Adipocyte (in vitro differentiated cells): ENCODE measurements around the gene DTNBP1.

Experiments used
- DNase-seq: peaks from one replicate; pipeline ENCODE4 v3.0.0-alpha.2; 2015; ENCODE audit warnings: low read depth
- H3K27me3 ChIP-seq: replicated peaks from 2 replicates; pipeline ENCODE4 v1.7.0; 2013; ENCODE audit warnings: mild to moderate bottlenecking, low read length, moderate library complexity; ENCODE audit not compliant: control insufficient read depth, insufficient read depth
- H3K36me3 ChIP-seq: 2 replicates; pipeline ENCODE4 v1.7.0; 2013; ENCODE audit warnings: low read length, mild to moderate bottlenecking, moderate library complexity; ENCODE audit not compliant: control insufficient read depth, insufficient read depth, severe bottlenecking
- H3K4me1 ChIP-seq: 2 replicates; pipeline ENCODE4 v1.7.0; 2013; ENCODE audit warnings: mild to moderate bottlenecking, low read length, moderate library complexity; ENCODE audit not compliant: control insufficient read depth, insufficient read depth
- H3K4me3 ChIP-seq: 2 replicates; pipeline ENCODE4 v1.7.0; 2013; ENCODE audit warnings: mild to moderate bottlenecking, low read length, moderate library complexity
- H3K9ac ChIP-seq: 2 replicates; pipeline ENCODE4 v1.7.0; 2013; ENCODE audit warnings: mild to moderate bottlenecking, low read length, moderate library complexity
- H3K9me3 ChIP-seq: 2 replicates; pipeline ENCODE4 v1.7.0; 2013; ENCODE audit warnings: mild to moderate bottlenecking, low read length, moderate library complexity; ENCODE audit not compliant: control insufficient read depth

Gene DTNBP1

DNA sequence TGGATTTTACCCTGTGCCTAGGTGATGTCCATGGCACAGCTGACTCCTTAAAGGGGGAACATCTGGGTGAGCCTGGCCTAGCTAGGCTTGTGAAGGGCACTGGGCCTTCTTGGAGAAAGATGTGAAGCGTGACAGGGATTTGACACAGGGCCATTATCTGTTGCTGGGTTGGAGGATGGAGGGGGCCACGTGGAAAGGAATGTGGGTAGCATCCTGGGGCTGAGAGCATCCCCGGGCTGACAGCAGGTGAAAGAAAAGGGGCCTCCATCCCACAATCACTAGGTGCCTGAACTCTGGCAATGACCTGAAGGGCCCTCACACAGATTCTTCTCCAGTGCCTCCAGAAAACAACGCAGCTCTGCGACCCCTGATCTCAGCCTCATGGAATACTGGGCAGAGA is 124.7 kb downstream of the DTNBP1 start:
- DNase-seq = no peak
- Histone ChIP-seq H3K9me3 (no peaks in the 10 kb centered on the region), H3K9ac (no peak overlapping the region), H3K4me3 (no peak overlapping the region), H3K27me3 (no peaks in the 10 kb centered on the region), H3K4me1 (peaks cover 13% of the 10 kb centered on the region), H3K36me3 (no peaks in the 10 kb centered on the region)

DNA sequence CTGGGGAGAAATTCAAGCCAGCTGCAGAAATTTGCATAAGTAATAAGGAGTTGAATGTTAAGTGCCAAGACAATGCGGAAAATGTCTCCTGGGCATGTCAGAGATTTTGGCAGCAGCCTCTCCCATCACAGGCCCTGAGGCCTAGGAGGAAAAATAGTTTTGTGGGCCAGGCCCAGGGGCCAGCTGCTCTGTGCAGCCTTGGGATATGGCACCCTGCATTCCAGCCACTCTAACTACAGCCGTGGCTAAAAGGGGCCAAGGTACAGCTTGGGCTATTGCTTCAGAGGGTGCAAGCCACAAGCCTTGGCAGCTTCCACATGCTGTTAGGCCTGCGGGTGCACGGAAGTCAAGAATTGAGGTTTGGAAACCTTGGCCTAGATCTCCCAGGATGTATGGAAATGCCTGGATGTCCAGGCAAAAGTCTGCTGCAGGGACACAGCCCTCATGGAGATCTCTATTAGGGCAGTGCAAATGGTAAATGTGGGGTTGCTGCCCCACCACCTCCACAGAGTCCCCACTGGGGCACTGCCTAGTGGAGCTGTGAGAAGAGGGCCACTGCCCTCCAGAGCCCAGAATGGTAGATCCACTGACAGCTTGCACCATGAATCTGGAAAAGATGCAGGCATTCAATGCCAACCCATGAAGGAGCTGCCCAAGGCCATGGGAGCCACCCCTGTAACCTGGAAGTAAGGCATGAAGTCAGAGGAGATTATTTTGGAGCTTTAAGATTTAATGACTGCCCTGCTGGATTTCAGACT is 126.5 kb downstream of the DTNBP1 start:
- Histone ChIP-seq H3K9me3 (no peaks in the 10 kb centered on the region), H3K4me3 (no peak overlapping the region), H3K4me1 (peaks cover 13% of the 10 kb centered on the region), H3K36me3 (no peaks in the 10 kb centered on the region), H3K27me3 (no peaks in the 10 kb centered on the region), H3K9ac (no peak overlapping the region)
- peak; percentile 52 for DNase-seq

DNA sequence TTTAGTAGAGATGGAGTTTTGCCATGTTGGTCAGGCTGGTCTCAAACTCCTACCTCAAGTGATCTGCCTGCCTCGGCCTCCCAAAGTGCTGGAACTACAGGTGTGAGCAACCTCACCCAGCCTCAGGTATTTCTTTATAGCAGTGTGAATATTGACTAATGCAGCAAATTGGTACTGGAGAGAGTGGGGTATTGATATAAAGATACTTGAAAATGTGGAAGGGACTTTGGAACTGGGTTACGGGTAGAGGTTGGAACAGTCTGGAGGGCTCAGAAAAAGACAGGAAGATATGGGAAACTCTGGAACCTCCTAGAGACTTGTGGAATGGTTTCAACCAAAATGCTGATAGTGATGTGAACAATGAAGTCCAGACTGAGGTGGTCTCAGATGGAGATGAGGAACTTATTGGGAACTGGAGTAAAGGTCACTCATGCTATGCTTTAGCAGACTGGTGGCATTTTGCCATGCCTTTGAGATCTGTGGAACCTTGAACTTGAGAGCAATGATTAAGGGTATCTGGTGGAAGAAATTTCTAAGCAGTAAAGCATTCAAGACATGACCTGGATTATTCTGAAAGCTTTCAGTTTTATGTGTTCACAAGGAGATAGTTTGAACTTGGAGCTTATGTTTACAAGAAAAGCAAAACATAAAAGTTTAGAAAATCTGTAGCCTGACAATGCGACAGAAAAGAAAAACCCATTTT is 127.2 kb downstream of the DTNBP1 start:
- Histone ChIP-seq H3K4me1 (peaks cover 13% of the 10 kb centered on the region), H3K36me3 (peaks cover 7% of the 10 kb centered on the region), H3K9ac (no peak overlapping the region), H3K4me3 (no peak overlapping the region), H3K27me3 (no peaks in the 10 kb centered on the region), H3K9me3 (no peaks in the 10 kb centered on the region)
- peak; percentile 37 for DNase-seq

DNA sequence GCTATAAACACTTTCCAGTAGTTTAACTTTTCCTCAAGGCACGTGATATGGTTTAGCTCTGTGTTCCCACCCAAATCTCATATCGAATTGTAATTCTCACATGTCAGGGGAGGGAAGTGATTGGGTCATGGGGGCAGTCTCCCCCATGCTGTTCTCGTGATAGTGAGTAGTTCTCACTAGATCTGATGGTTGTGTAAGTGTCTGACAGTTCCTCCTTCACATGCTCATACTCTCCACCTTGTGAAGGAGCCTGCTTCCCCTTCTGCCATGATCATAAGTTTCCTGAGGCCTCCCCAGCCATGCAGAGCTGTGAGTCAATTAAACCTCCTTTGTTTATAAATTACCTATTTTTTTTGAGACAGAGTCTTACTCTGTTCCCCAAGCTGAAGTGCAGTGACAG is 127.9 kb downstream of the DTNBP1 start:
- Histone ChIP-seq H3K4me3 (no peak overlapping the region), H3K36me3 (peaks cover 12% of the 10 kb centered on the region), H3K9ac (no peak overlapping the region), H3K4me1 (peaks cover 13% of the 10 kb centered on the region), H3K27me3 (no peaks in the 10 kb centered on the region), H3K9me3 (no peaks in the 10 kb centered on the region)
- DNase-seq = no peak

DNA sequence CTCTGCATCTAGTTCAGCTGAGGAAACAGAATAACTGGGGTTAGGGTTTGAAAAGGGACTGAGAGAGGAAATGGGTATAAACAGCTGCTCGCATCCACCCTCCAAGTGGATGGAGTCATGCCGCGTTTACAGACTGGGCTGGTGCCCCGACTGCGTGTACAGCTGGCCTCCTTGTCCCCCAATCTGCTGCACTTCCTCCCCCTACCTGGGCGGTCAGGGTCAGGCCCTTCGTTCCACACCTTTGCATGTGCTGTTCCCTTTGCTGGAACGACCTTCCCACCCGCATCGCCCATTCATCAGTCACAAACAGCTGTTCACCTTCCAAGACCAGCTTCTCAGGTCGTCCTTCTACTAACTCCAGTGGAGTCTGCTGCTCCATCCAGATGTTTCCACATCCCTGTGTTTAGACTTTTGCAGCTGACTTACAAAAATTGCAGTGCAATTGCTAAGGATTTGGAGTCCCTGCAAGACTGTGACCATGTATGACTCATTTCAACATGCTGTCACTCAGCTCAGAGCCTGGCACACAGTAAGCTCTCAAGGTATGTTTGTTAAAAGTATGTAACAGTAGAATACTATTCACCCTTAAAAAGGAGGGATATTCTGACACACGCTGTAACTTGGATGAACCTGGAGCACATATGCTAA is 129.3 kb downstream of the DTNBP1 start:
- Histone ChIP-seq H3K27me3 (no peaks in the 10 kb centered on the region), H3K9ac (no peak overlapping the region), H3K4me3 (no peak overlapping the region), H3K36me3 (peaks cover 12% of the 10 kb centered on the region), H3K9me3 (no peaks in the 10 kb centered on the region), H3K4me1 (peaks cover 10% of the 10 kb centered on the region)
- no peak for DNase-seq

DNA sequence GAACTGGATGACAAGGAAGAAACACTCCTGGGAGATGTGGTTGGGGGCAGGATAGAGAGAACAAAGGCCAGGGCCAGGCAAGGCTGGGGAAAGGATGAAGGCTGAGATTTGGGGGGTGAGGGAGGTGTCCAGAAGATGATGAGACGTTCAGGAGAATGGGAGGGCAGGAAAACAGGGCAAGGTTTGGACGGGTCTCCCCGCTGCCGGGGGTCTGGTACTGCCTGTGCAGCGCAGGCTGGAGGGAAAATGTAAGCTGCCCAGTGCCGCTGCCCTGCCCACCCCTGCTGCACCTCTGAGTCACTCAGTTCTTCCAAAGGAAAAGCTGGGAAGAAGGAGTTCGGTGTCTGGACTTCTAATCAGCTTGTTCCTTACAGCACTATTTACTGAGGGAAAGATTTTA is 130.9 kb downstream of the DTNBP1 start:
- no peak for DNase-seq
- H3K27me3 ChIP-seq = no peaks in the 10 kb centered on the region
- H3K9ac ChIP-seq = no peak overlapping the region
- peaks cover 24% of the 10 kb centered on the region for H3K36me3 ChIP-seq
- H3K4me3 ChIP-seq = no peak overlapping the region
- peaks cover 10% of the 10 kb centered on the region for H3K4me1 ChIP-seq
- H3K9me3 ChIP-seq = peaks cover 5% of the 10 kb centered on the region

DNA sequence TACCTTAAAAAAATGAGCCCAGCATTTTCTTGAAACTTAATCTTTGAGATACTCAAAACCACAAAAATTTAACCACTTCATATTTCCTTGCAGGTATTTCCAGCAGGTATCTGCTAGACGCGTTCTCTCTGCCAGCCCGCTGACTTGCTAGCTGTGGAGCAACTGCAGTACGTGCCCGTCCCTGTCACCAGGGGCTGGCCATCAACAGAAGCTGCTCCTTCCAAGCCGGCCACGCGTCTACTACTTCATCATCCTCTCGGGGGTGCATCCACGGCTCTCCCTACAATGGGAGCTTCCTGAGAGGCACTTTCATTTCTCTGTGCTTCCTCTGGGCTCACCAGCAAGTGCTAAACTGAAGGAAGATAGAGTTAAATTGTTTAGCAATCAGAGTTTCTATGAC is 132.4 kb downstream of the DTNBP1 start:
- no peak for DNase-seq
- Histone ChIP-seq H3K9me3 (peaks cover 5% of the 10 kb centered on the region), H3K4me1 (no peaks in the 10 kb centered on the region), H3K27me3 (no peaks in the 10 kb centered on the region), H3K9ac (no peak overlapping the region), H3K36me3 (peaks cover 24% of the 10 kb centered on the region), H3K4me3 (no peak overlapping the region)

DNA sequence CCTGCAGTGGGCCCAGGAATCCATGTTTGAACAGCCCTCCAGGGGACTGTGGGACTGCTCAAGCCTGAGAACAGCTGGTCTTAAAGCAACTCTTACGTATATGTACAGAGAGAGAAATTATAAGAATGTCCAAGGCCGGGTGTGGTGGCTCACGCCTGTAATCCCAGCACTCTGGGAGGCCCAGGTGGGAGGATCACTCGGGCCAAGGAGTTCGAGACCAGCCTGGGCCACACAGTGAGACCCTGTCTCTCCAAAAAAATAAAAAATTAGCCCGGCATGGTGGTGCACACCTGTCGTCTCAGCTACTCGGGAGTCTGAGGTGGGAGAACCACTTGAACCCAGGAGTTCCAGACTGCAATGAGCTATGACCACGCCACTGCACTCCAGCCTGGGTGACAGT is 134.0 kb downstream of the DTNBP1 start:
- Histone ChIP-seq H3K4me1 (no peaks in the 10 kb centered on the region), H3K36me3 (peaks cover 31% of the 10 kb centered on the region), H3K9me3 (peaks cover 5% of the 10 kb centered on the region), H3K27me3 (no peaks in the 10 kb centered on the region), H3K9ac (no peak overlapping the region), H3K4me3 (no peak overlapping the region)
- DNase-seq = no peak

DNA sequence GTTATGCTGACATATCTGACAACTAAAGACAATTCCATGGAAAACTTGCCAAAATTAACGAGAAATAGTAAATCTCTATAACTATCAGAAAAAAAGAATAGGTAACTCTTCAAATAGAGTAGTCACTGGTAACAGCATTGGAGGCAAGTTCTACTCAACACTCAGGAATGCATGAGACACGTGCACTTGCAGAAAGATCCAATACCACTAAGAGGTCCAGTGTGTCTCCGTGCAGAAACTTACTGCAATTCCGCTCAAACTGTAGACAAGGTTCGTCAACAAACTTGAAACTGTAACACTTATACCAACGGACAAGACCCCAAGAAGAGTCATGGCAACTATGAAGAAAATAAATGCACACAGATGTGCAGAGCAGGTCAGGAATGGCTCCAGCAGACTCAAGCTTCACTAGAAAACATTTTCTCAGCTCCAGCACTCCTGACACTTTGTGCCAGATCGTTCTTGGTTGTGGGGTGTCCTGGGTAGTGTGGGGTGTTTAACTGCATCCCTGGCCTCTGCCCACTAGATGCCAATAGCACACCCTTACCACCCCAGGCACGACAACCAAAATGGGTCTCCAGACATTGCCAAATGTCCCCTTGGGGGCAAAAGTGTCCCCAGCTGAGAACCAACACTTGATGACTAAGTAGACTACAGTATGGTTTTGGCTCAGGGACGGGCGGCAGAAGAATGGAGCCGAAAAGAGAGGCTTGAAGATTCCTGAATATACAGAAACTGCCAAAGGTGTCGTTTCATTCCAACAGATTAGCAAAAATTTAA is 134.8 kb downstream of the DTNBP1 start:
- Histone ChIP-seq H3K4me1 (no peaks in the 10 kb centered on the region), H3K36me3 (peaks cover 39% of the 10 kb centered on the region), H3K27me3 (no peaks in the 10 kb centered on the region), H3K9ac (no peak overlapping the region), H3K9me3 (peaks cover 5% of the 10 kb centered on the region), H3K4me3 (no peak overlapping the region)
- no peak for DNase-seq

DNA sequence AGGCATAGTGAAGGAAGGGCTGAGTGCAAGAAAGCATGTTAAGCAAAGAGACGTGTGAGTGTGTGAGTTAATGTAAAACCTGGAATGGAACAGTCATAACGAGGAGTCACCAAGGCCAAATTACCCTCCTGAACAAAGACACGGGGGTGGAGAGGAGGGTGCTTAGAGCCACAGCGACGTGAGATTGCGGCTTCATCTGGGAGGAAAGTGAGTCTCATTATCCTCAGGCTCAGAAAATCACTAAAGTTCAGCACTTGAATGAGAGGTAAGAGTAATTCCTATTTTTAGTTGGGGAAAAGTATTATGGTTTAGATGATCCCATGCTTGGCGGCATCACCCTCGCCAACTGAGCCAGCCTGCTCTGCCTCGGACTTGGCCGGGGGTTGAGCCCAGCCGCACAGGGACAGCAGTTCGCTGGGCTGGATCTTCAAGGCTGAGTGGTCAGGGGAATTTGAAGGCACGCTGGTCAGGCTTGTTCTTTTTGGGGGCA is 136.6 kb downstream of the DTNBP1 start:
- no peak overlapping the region for H3K9ac ChIP-seq
- peaks cover 5% of the 10 kb centered on the region for H3K9me3 ChIP-seq
- H3K27me3 ChIP-seq = no peaks in the 10 kb centered on the region
- H3K4me1 ChIP-seq = peaks cover 9% of the 10 kb centered on the region
- H3K4me3 ChIP-seq = no peak overlapping the region
- peaks cover 49% of the 10 kb centered on the region for H3K36me3 ChIP-seq
- no peak for DNase-seq
